Activated CD8-positive, alpha-beta memory T cell treated with anti-CD3 and anti-CD28 coated beads, Interleukin-2, amount 50 U/mL, for 1 hour (primary cell): ENCODE results near the gene ITPA.

ENCODE experiments used
- DNase-seq: peaks from one replicate; pipeline ENCODE4 v3.0.0-alpha.2; 2020; ENCODE audit errors: extremely low read depth

ITPA gene

DNA sequence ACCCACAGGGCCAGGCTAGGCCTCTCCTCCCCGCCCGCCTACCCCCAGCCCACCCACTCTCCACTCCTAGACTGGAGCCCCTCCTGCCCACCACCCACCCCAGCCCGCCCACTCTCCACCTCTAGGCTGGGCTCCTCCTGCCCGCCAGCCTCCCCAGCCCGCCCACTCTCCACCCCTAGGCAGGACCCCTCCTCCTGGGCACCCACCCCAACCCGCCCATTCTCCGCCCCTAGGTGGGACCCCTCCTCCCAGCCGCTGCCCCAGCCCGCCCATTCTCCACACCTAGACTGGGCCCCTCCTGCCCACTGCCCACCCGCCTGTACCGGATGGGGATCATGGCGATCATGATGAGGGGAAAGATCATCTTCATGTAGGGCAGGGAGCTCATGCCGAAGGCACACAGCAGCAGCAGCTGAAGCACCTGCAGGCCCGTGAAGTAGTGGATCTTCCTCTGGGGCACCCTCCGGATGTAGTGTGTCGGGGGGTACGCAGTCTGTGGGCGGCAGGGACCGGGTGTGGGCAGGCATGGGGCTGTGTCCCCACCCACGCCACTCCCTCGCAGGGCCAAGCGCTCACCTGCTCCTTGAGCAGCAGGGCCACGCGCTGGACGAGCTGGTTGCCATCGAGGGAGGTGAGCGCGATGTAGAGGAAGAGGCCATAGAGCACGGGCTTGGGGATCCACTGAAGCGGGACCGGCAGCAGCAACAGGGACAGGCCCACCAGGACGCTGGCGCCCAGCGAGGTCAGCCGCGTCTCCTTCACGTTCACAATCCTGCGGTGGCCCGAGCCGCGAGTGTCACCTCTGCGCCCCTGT is 18.8 kb downstream of the ITPA start:
- no peak for DNase-seq

DNA sequence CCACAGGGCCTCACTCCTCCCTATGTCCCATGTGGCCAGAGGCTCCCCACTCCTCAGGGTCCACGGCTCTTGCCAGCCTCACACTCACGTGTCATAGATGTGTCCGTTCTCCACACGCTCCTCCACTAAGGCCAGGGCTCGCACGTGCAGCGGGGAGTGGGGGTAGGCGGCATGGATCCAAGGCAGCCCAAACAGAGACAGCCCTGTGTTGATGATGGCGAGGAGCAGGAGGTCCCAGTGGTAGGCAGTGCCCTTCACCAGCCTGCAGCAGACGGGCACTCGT is 19.4 kb downstream of the ITPA start:
- DNase-seq = no peak

DNA sequence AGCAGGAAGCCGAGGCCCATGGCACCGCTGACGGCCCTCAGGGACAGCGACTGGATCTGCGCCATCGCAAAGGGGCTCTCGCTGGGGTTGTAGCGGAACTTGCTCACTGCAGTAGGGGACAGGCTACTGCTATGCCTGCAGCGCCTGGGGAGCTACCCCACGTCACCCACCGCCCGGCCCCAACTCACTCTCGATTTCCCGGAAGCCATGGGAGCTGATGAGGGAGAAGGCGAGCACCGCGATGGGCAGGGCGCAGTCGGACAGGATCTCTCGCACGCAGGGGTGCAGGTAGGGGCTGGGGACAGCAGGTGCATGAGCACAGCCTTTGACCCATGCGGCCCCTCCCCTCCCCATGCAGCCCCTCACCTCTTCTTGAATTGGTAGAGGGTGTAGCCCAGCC is 19.9 kb downstream of the ITPA start:
- no peak for DNase-seq

DNA sequence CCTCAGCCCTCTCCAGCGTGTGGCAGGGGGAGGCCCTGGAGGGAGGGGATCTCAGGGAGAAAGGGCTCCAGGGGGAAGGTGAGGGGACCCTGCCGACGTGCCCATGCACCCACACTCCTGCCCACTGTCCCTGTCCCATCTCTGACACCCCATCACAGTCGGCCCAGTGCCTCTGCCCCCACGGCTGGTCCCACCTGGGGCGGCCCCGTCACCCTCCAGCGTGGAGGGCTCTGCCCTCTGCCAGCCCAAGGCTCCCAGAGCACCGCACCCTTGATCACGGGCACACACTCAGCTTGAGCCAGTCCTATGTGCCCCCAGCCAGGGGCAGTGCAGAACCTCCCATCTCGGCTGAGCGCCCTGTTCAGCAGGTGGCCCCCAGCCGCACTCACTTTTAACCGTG is 20.5 kb downstream of the ITPA start:
- no peak for DNase-seq

DNA sequence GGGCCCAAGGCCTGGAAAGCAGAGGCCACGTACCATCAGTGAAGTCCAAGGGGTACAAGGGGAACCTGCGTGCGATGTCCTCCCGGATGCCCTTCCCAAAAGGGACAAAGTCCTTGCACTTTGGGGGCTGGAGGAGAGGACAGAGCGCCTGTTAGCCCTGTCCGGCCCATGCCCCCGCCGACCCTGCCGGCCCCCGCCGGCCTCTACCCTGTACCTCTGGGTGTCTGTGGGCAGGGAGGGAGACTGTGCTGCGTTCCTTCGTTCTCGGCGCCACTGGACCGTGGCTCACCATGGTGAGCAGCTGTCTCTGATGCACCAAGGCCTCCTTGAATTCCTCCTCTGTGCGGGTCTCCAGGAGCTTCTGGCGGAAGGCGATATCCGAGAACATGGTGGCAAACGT is 21.8 kb downstream of the ITPA start:
- DNase-seq = no peak

DNA sequence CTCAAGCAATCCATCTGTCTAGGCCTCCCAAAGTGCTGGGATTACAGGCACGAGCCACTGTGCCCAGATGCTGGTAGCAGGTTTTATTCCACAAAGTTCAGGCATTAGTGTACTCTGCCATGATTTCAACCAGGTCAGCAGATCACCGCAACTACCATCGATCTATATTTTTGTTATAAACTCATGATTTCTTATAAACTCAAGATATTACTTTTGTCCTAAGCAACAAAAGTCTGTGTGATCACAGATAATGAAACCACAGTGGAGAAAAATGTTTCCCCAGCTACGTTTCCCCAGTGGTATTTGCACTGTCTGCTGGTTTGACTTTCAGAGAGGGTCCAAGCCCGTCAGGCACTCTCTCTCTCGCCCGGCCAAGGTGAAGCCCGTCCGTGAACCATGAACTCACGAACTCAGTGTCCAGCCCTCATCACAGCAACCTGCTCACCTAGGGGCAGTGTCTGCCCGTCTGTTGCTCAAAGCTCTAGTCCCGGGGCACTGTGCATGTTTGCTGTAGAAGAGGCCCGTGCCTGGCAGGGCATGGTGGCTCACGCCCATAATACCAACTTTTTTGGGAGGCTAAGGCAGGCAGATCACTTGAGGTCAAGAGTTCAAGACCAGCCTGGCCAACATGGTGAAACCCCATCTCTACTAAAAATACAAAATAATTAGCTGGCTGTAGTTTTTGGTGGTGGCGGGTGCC is 22.7 kb downstream of the ITPA start:
- no peak for DNase-seq

DNA sequence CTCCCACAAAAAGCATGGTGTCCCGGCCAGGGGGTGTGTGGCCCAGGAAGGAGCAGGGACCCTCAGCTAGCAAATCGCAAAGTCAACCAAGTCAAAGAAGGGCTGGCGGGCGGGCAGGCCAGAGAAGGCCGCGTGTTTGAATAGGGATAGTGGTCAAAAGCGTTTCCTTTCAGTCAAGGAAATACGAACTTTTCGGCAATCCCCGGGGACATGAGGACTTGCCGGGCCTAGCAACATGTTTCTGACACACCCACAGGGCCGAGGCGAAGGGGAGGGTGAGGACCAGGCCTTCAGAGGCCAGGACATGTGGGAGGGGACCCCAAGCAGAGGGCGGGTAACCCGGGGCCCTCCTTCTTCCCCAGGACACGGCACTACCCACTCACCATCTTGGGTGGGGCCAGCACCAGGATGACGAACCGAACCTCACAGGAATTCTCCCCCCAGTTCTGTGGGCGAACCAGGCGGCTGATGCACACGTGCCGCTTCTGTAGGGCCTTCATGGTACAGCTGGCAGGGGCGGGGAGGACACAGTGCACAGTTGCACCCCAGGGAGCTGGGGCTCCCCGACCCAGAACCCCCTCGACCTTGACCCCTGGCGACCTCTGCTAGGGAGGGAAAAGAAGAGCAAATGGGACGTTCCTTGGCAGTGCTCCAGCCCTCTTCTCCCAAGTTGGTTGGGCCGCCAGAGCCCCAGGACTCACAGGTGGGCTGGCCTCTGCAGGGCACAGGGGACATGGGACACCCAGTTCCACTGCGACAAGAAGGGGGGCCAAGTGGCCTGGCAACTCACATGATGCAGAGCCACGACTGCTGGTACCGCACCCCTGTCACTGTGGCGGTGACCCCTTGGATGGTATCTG is 24.1 kb downstream of the ITPA start:
- DNase-seq = no peak

DNA sequence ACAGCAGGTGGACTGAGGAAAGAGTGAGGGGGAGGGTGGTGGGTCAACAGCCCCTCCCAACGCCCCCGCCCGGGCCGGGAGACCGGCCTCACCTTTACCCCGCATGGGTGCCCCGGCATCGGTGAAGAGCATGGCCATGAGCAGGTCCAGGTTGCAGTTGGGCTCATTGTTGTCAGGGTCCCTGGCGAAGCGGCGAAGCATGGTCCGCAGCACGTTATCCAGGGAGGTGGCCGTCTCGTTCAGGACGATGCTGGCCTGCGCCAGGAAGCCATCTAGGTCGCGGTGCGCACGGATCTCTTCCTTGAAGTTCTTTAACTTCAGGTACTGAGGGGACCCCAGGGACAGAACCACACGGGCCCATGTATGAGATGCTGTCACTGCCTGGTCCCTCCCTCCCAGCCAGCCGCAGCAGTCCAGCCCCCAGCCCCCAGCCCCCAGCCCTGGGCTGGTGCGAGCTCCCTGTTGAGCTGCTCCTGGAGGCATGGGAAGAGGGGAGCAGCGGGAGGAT is 24.7 kb downstream of the ITPA start:
- DNase-seq = no peak

DNA sequence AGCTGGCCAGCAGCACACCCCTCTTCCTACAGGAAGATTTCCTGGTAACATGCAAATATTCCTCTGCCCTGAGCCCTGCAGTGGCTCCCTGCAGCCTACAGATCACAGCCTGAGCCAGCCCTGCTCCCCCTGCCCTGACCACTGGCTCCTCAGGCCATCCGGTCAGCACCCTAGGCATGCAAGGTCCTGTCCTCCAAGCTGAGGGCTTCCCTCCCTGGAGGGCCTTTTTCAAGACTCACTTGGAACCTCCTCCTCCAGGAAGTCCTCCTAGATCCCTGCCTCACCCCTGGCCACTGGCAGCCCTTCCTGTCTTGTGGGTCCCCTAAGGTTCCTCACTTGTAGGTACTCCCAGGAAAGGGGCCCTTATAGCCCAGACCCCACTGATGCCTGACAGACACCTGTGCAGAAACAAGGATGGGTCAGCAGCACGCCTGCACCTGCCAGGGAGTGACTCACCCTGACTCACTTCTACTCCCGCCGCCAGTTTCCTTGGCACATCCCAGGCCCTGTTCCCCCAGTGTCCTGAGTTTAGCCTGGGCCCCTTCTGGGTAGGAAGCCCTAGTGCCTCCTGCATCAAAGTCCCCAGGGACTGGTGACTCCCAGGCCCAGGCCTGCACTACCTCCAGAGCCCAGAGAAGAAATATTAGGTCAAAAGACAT is 26.5 kb downstream of the ITPA start:
- no peak for DNase-seq

DNA sequence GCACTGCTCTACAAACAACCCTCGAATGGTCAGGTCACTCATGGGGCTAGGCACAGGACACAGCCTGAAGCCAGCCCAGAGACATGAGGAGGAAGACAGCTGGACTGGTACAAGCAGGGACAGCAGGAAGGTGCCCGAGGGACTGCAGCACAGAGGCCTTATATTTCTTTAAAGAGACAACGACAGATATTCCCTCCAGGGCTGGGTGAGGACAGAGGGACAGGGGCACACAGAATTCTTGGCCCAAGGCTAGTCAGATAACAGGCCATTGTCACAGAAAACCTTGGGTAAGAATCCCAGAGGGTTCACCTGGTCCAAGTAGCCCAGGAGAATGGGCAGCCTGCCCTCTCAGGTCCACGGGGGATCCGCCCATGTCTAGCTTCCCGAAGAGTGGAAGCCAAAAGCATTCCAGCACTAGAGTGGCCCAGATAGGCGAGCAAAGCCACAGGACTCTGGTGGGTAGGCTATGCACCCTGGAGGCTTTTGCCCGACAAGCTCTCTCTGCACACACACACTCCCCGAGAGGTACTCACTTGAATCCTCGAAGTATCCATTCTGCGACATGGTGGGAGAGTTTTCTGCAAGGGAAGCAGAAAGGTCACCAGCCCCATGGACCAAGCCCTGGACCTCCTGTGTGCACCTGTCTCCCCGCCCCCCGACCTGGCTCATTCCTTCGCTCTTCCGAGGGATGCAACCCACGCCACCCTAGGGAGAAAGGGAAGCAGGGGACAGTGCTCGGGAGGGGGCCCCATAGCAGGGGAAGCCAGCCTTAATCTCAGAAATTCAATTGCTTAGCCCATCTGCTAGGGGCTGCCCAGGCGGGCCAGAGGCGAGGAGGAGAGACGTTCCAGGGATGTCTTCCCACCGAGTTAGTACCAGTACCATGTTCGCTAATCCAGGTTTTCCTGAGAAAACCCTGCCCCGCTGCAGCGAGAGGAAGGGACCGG is 28.0 kb downstream of the ITPA start:
- no peak for DNase-seq

DNA sequence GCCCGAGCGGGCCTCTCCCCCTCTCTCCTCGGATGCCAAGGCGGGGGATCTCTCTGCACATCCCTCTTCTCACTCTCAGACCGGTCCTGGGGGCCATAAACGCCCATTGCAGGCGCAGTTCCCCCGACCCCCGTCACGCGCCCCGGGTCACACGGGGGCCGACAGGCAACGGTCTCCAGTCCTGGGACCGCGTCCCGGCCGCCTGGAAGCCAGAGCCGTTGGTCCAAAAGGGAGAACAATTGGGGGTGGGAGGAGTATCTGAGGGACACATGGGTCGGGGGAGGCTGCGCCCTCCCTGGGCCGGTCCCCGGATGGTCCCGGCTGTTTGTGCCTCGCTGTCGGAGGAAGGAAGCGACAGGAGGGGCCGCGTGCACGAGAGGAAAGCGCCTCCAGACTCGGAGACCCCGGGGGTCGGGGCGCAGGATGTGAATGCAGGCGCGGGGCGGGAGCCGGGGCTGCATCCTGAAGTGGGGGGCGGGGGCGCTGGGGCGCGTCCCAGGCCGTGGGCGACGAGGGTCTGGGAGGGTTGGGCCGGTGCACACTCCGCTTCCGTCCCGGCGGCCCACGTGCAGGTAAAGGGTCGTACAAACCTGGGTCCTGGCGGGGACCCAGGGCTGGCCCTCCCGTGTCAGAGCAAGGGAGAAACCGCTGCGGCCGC is 28.8 kb downstream of the ITPA start:
- DNase-seq = no peak

DNA sequence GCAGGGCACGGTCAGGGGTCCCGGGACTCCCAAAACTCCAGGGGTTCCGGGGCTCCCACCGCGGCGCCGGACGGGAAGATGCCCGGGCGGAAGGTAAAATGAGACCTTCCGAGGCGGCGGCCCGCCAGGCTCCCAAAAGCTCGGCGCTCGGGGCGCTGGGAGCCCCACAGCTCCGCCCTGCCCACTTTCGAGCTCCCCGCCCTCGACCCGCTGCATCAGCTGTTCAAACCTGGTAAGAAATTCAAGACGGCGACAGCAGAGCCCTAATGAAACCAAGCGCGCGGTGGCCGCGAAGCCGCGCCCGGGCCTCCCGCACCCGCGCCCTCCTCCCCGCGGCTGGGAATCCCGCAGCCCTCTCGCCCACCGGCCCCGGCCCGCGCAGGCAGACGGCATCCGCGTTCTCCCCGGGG is 29.3 kb downstream of the ITPA start:
- no peak for DNase-seq

DNA sequence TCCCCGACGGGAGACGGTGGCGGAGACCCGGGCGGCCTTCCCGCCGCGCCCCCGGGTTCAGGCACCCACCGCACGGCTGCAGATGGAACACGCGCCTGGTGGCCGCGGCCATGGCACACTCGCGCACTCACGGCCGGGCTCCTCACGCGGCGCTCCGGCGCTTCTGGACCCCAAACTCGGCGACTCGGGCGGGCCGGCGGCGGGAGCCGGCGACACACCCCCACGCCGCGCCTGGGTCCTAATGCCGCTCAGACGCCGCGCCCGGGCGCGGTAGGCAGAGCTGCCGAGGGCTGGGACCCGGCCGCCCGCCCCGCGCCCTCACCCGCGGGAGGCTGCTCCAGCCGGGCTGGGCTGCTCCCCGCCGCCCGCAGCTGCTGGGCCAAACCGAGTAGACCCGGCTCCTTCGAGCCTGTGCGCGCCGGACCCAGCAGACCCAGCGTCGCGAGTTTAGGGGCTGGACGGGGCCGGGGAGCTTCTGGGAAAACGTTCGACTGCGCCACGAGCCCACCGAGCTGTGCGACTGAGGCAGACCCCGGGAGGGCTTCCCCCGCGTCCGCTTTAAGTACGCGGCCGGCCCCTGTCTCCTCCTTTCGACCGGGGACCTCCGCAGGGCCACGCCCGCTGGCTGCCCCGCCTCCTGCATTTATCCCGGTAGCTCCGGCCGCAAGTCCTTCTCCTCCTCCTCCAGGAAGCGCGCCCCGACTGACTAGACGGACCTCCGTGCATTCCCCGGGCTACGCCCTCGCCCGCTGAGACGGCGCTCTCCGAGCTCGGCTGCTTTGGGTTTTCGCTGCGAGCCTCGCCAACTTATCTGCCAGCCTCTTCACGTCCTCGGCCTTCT is 29.9 kb downstream of the ITPA start, which contains the start of gene SLC4A11:
Gene SLC4A11, minus strand, starts transcription at position 165 of the 841 bp plus-strand sequence. Its CDS starts 53 bp downstream, at position 112.
- DNase-seq = no peak

DNA sequence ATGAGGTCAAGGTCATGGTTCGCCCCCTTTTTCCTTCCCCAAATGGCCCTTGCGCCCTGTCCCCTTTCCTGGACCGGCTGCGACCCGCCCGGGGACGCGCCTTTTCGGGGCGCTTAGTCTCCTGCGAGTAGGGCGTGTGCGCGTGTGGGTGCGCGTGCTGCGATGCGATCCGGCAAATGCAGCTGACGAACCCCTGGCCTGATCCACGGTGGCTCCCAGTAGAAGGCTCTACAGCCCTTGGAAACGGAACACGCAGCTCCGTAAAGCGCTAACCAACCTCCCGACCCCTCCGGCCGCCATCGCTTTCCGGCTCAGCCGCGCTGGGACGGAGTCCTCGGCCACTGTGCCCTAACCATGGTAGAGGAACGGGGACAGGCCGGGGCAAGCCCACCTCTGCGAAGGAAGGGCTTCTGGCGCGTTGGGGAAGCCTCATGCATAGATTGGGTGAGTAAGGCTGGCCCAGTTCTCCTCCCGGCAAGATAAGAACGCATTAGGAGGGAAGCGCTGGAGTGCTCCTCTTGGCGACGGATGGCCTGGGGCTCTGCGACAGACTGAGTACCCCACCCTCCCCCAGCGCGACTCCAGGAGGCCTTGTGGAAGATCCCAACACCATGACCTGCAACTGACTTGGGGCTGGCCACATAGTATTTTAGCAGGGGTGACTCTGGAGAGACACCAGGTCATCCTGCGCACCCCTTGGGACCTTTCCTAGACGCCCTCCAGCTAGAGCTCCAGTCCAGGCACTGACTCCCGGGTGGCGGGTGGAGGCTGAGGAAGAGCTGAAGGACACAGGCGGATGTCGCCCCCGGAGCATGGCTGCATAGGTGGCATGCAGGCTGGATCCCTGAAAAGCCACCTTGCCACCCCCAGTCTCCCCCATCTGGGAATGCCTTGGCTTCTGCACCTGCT is 30.8 kb downstream of the ITPA start:
- no peak for DNase-seq

DNA sequence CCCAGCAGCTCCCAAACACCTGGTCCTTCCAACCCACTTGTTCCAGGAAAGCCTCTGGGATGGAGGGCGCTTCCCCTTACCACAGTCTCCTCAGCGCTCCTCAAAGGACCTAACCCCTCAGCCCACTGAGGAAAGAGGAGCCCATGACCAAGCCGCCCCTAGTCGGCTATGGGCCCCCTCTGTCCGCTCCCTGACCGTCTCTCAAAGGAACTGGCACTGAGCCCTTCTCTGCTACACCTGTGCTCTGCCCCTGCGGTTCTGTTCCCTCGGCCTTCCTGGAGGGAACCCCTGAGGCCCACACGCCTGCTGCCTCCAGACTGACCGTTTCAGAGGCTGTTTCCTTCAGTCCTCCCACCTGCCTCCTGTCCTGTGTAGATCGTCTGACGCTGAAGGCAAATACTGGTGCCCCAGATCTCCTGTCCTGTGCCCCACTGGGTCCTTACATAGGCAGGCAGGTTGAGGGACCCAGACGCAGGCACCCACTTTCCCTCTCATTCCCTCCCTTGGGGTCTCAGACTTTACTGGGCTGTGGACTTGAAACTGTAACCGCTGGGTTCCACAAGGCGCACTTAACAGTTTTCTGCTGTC is 31.6 kb downstream of the ITPA start:
- DNase-seq = no peak

DNA sequence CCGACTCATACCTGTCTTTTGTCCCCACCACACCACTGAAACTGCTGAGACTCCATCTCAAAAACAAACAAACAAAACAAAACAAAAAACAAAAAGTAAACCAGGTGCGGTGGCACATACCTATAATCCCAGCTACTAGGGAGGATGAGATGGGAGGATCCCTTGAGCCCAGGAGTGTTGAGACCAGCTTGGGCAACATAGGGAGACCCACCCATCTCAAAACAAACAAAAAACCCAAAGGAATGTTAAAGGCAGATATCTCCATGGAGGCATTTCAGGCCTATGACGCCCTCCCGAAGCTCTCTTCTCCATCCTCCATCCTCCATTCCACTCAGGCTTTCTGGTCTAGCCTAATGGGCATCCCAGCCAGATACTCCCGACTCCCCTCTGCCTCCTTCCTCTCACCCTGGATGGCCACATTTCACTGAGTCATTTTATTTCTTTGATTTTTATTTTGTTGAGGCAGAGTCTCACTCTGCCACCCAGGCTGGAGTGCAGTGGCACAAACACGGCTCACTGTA is 32.9 kb downstream of the ITPA start:
- DNase-seq = no peak

DNA sequence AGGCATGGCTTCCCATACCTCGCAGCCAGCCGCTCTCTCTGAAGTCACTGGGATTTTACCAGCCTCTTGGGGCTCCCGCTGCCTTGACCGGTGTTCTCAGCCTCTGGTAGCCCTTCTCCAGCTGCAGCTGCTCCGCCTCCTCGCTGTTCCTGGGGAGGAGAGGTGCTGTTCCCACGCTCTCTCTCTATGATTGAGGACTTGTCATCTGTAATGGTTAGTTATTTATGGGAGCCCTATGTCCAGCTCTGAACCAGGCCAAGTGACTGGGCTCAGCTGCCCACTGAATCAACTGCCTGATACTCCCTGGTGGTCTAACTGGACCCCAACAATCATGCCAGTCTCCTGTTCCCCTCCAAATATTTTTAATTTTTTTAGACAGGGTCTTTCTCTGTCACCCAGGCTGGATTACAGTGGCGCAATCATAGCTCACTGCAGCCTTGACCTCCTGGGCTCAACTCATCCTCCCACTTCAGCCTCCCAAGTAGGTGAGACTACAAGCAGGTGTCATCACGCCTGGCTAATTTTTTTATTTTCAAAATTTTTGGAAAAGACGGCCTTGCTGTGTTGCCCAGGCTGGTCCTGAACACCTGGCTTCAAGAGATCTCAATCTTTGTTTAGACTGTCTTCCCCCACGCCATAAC is 34.5 kb downstream of the ITPA start:
- DNase-seq = no peak
